GM12878 (cell line): ENCODE measurements around the gene PSMD3. TPM values are rescaled to one million over a fixed set of nuclear protein-coding genes. Genes with fewer than 3 reads are reported as not detected.
A peak's percentile ranks its signal among the peaks of the same experiment; 100 is the strongest.

ENCODE experiments used
- ATAC-seq: fragments of 200-7000 bp; cut with Tn5 transposase; 3 replicates; pipeline ENCODE4 v1.9.1; 2020; ENCODE audit warnings: mild to moderate bottlenecking, moderate library complexity
- BruUV-seq: library from RNA; stranded (reverse); fragments of 400-500 nt; replicated peaks from 2 replicates; lab custom pipeline; 2021; lab: Mats Ljungman, UMichigan
- CTCF ChIA-PET: fragments of 300-600 bp; sonication (Branson Sonifier 250); formaldehyde crosslinking; extraction: SDS; loops from one replicate; lab custom pipeline; 2021; ENCODE audit warnings: inconsistent platforms; lab: Yijun Ruan, JAX
- POLR2A ChIA-PET: fragments of 350-600 bp; formaldehyde crosslinking; extraction: SDS; loops from one replicate; lab custom pipeline; 2021; ENCODE audit warnings: inconsistent platforms; lab: Charles Lee
- RAD21 ChIA-PET: fragments of 300-600 bp; sonication (Branson Sonifier 250); formaldehyde crosslinking; loops from one replicate; lab custom pipeline; 2023; ENCODE audit warnings: antibody characterized with exemption; ENCODE audit not compliant: unreplicated experiment; lab: Charles Lee
- SMC1A ChIA-PET: fragments of 300-600 bp; sonication (Branson Sonifier 250); formaldehyde crosslinking; loops from one replicate; lab custom pipeline; 2023; ENCODE audit not compliant: unreplicated experiment, uncharacterized antibody; lab: Charles Lee
- DNase-seq: peaks from one replicate; pipeline ENCODE4 v3.0.0-alpha.2; 2011; ENCODE audit warnings: low read depth, low spot score
- FAIRE-seq: peaks from 3 replicates; lab custom pipeline; 2011; peaks lifted over from hg19 to GRCh38; lab: Jason Lieb, UNC
- H2AFZ ChIP-seq: 2 replicates; pipeline ENCODE4 v1.6.0; 2011; ENCODE audit warnings: low read depth, low read length, control low read depth; ENCODE audit not compliant: control insufficient read depth
- H3K27ac ChIP-seq: 2 replicates; pipeline ENCODE4 v1.5.1; 2011; ENCODE audit warnings: control low read depth; ENCODE audit not compliant: control insufficient read depth, insufficient read depth
- H3K27me3 ChIP-seq, 2 experiments: replicated peaks in 1 of 2; 2 replicates each; pipeline versions ENCODE4 v1.6.0 to v1.6.1; 2011; ENCODE audit warnings: low read length in 1 of 2; ENCODE audit not compliant: control insufficient read depth in 2 of 2, insufficient read depth in 2 of 2
- H3K36me3 ChIP-seq, 2 experiments: 2 replicates each; pipeline ENCODE4 v1.5.1; 2011; ENCODE audit warnings: low read length in 1 of 2; ENCODE audit not compliant: control insufficient read depth in 2 of 2, insufficient read depth in 2 of 2
- H3K4me1 ChIP-seq: 2 replicates; pipeline ENCODE4 v1.6.1; 2011; ENCODE audit warnings: mild to moderate bottlenecking, low read length, moderate library complexity, mixed read lengths; ENCODE audit not compliant: control insufficient read depth, insufficient read depth
- H3K4me2 ChIP-seq: 2 replicates; pipeline ENCODE4 v1.6.0; 2011; ENCODE audit warnings: control low read depth; ENCODE audit not compliant: control insufficient read depth, insufficient read depth
- H3K4me3 ChIP-seq: fragments of 200-600 bp; sonication (generic); 2 replicates; pipeline ENCODE4 v1.5.1; 2016
- H3K79me2 ChIP-seq: 2 replicates; pipeline ENCODE4 v1.6.0; 2011; ENCODE audit warnings: low read length; ENCODE audit not compliant: control insufficient read depth, insufficient read depth
- H3K9ac ChIP-seq: 2 replicates; pipeline ENCODE4 v1.8.0; 2011; ENCODE audit warnings: low read length, control low read depth, mixed read lengths; ENCODE audit not compliant: control insufficient read depth, insufficient read depth
- H3K9me3 ChIP-seq: replicated peaks from 3 replicates; pipeline ENCODE4 v1.5.1; 2011; ENCODE audit warnings: mild to moderate bottlenecking, low read length; ENCODE audit not compliant: control insufficient read depth, insufficient read depth
- H4K20me1 ChIP-seq: 2 replicates; pipeline ENCODE4 v1.6.0; 2011; ENCODE audit not compliant: control insufficient read depth, insufficient read depth
- EED ChIP-seq: sonication (generic); IDR thresholded peaks from 2 replicates; pipeline ENCODE4 v1.6.1; 2016; ENCODE audit warnings: antibody characterized with exemption, low read depth
- HDAC6 ChIP-seq: fragments of 200-600 bp; sonication (generic); IDR thresholded peaks from one replicate; pipeline ENCODE4 v1.8.0; 2017; ENCODE audit warnings: antibody characterized with exemption; ENCODE audit not compliant: unreplicated experiment
- HSF1 ChIP-seq: fragments of 150-350 bp; IDR thresholded peaks from 2 replicates; pipeline ENCODE4 v1.6.1; 2014; ENCODE audit warnings: mild to moderate bottlenecking, low read depth, low read length
- NBN ChIP-seq: fragments of 450-650 bp; IDR thresholded peaks from 2 replicates; pipeline ENCODE4 v1.6.1; 2016
- NFIC ChIP-seq: IDR thresholded peaks from 2 replicates; pipeline ENCODE4 v1.6.1; 2012; ENCODE audit warnings: low read depth, mild to moderate bottlenecking, inconsistent platforms, low read length, moderate library complexity
- NFXL1 ChIP-seq: fragments of 450-650 bp; IDR thresholded peaks from 2 replicates; pipeline ENCODE4 v1.6.1; 2017; ENCODE audit warnings: antibody characterized with exemption, mild to moderate bottlenecking, borderline replicate concordance
- NFYB ChIP-seq: IDR thresholded peaks from 2 replicates; pipeline ENCODE4 v1.6.1; 2011; ENCODE audit warnings: low read depth, mild to moderate bottlenecking, low read length, improper control_type of control experiment, moderate library complexity; ENCODE audit not compliant: insufficient read depth
- NR2F1 ChIP-seq: fragments of 450-650 bp; conservative IDR thresholded peaks from 2 replicates; pipeline ENCODE4 v1.6.1; 2017; ENCODE audit warnings: mild to moderate bottlenecking
- RB1 ChIP-seq: fragments of 450-650 bp; formaldehyde crosslinking; IDR thresholded peaks from 2 replicates; pipeline ENCODE4 v1.6.1; 2017; ENCODE audit warnings: mild to moderate bottlenecking, borderline replicate concordance
- SMAD5 ChIP-seq: IDR thresholded peaks from 2 replicates; pipeline ENCODE4 v1.6.1; 2016; ENCODE audit warnings: antibody characterized with exemption, low read depth
- TARDBP ChIP-seq: IDR thresholded peaks from 2 replicates; pipeline ENCODE4 v1.6.1; 2016; ENCODE audit warnings: borderline replicate concordance
- ZBED1 ChIP-seq: IDR thresholded peaks from 2 replicates; pipeline ENCODE4 v1.6.1; 2016; ENCODE audit warnings: borderline replicate concordance
- ZNF274 ChIP-seq: IDR thresholded peaks from one replicate; pipeline ENCODE4 v1.8.0; 2011; ENCODE audit not compliant: insufficient read length, insufficient read depth
- WGBS: methylation state at CpG from one replicate; pipeline ENCODE4 v1.1.6; 2016; ENCODE audit warnings: low lambda C conversion rate; ENCODE audit not compliant: insufficient replicate concordance, insufficient coverage; ENCODE audit errors: missing lambda C conversion rate; 5-methylcytosine and 5-hydroxymethylcytosine counted together
- in situ Hi-C: fragments of 300-500 bp; cut with MboI; formaldehyde crosslinking; loops from 9 replicates; pipeline ENCODE4 v1.14.3; 2018; ENCODE audit warnings: mixed read lengths
- intact Hi-C: fragments of 100-400 bp; cut with micrococcal nuclease; formaldehyde crosslinking; loops from one replicate; pipeline ENCODE4 v1.14.2; 2022; ENCODE audit not compliant: unreplicated experiment
- polyA plus RNA-seq, 11 experiments: library from polyadenylated mRNA; depleted of rRNA in 4 of 11; unstranded in 6 of 11; stranded (reverse) in 5 of 11; fragments of >200 nt; fragmentation: Nextera tagmentation in 4 of 11; fragmentation: Illumina TruSeq in 1 of 11; extraction: Ambion mirVana in 4 of 11; extraction: Trizol in 1 of 11; gene quantifications; 1 replicate in 1 of 11; 2 replicates in 10 of 11; pipeline versions ENCODE4 v1.2.1 to v1.2.3, GENCODE V29; 2011 to 2016; ENCODE audit warnings: inconsistent platforms in 2 of 11, missing spikeins in 2 of 11, low read depth in 1 of 11
- total RNA-seq, 4 experiments: library from RNA; depleted of rRNA in 3 of 4; stranded (reverse); fragments of >200 nt in 3 of 4; fragmentation: Illumina TruSeq in 1 of 4; extraction: Trizol in 1 of 4; gene quantifications; 2 replicates each; pipeline versions ENCODE4 v1.2.1 to v1.2.3, GENCODE V29; 2013 to 2021

Gene PSMD3
- total and polyA plus RNA-seq, 10 of the 15 experiments (the other 5 are each of a cell fraction or from before 2014, with no cell fraction given): 2.2 to 192 (median 129) TPM

- 0 out of 2 replicates have a peak overlapping the region, but pooled peaks have one; percentile 32 for H3K9ac ChIP-seq
- H3K79me2 ChIP-seq: no peaks in the 10 kb centered on the region
- H4K20me1 ChIP-seq: no peaks in the 10 kb centered on the region
- ChIA-PET CTCF (interaction anchor here (1.0 to 8.3 kb wide), 4 partner anchors 14 to 81 kb away, joined by 3 to 120 read pairs (median 51); partner anchors contain the start of gene PSMD3), POLR2A (interaction anchor here (0.7 to 1.0 kb wide), 2 partner anchors 15 to 173 kb away, joined by 3 to 5 read pairs; no protein-coding TSS in a partner anchor), RAD21 (interaction anchor here (0.9 to 2.4 kb wide), 5 partner anchors 16 to 58 kb away, joined by 3 to 7 read pairs (median 4); partner anchors contain the start of gene PSMD3), SMC1A (no interaction called here)
- peak overlapping the region; percentile 85 for H2AFZ ChIP-seq
- peak overlapping the region; percentile 40; the same call in 1 of the 2 replicates for H3K27ac ChIP-seq
- intact Hi-C loops (no loop called here), in situ Hi-C loops (no loop called here)
- H3K36me3 ChIP-seq: no peaks in the 10 kb centered on the region
- TF ChIP-seq NFYB (0 out of 2 replicates have a peak, but pooled peaks have one; percentile 35), EED (no peak), RB1 (no peak), ZNF274 (no peak)
- BruUV-seq: no TSS peak
- peak overlapping the region; percentile 99 for H3K4me2 ChIP-seq
- peaks cover 3% of the 10 kb centered on the region; the same call in 1 of the 2 replicates for H3K4me1 ChIP-seq
- FAIRE-seq: no peak
- peak; percentile 41 for DNase-seq
- H3K4me3 ChIP-seq: peak overlapping the region; percentile 76
- no peaks in the 10 kb centered on the region for H3K27me3 ChIP-seq
- H3K9me3 ChIP-seq: no peaks in the 10 kb centered on the region
- no peak for ATAC-seq
- WGBS: 29% methylated on average over 9 of the region's 9 CpGs
Observed at GRCh38 chr17:39953471-39953888, 27.1 kb upstream of the PSMD3 start.

- H4K20me1 ChIP-seq: no peaks in the 10 kb centered on the region
- H3K79me2 ChIP-seq: no peaks in the 10 kb centered on the region
- TF ChIP-seq NFIC (no peak), TARDBP (no peak), NFXL1 (no peak), HSF1 (no peak), NBN (no peak), HDAC6 (no peak), NR2F1 (no peak), ZBED1 (no peak), SMAD5 (no peak)
- DNase-seq (no peak), ATAC-seq (no peak), FAIRE-seq (no peak)
- BruUV-seq: no TSS peak
- no peaks in the 10 kb centered on the region for H3K9me3 ChIP-seq
- H3K4me2 ChIP-seq: no peak overlapping the region
- 63% methylated on average over 4 of the region's 4 CpGs for WGBS
- in situ Hi-C loops: no loop called here
- no peaks in the 10 kb centered on the region for H3K36me3 ChIP-seq
- no peak overlapping the region for H3K27ac ChIP-seq
- H3K9ac ChIP-seq: no peak overlapping the region
- ChIA-PET SMC1A (interaction anchor here (0.9 to 1.6 kb wide), 5 partner anchors 15 to 136 kb away, joined by 3 to 10 read pairs (median 3); partner anchors contain the start of gene PSMD3), POLR2A (interaction anchor here (0.6 to 0.7 kb wide), 3 partner anchors 61 to 215 kb away, joined by 3 to 5 read pairs (median 3); no protein-coding TSS in a partner anchor), RAD21 (interaction anchor here (1.0 to 2.4 kb wide), 2 partner anchors 17 to 25 kb away, joined by 4 to 7 read pairs; partner anchors contain the start of gene PSMD3), CTCF (interaction anchor here (0.6 to 8.3 kb wide), 6 partner anchors 15 to 161 kb away, joined by 3 to 120 read pairs (median 4); partner anchors contain the start of gene PSMD3)
- peaks cover 3% of the 10 kb centered on the region for H3K4me1 ChIP-seq
- H3K27me3 ChIP-seq: no peaks in the 10 kb centered on the region
- intact Hi-C loops: no loop called here
- no peak overlapping the region for H3K4me3 ChIP-seq
- no peak overlapping the region for H2AFZ ChIP-seq
Observed at GRCh38 chr17:39954876-39955275, 25.7 kb upstream of the PSMD3 start.
